D341Med (cell line): ENCODE data around the gene GAREM2.

Source experiments
- DNase-seq: peaks from one replicate; pipeline ENCODE4 v3.0.0; 2012; ENCODE audit warnings: low spot score

The GAREM2 gene

GRCh38 chr2:26237868-26238267 lies 65.0 kb downstream of the GAREM2 start:
- no peak for DNase-seq

GRCh38 chr2:26238311-26238958 lies 65.5 kb downstream of the GAREM2 start:
- no peak for DNase-seq
